Endothelial cell of umbilical vein (primary cell): Measurements from ENCODE around the gene TUSC2. TPM values are rescaled to one million over a fixed set of nuclear protein-coding genes. Genes with fewer than 3 reads are reported as not detected.

Experiments used
- BruUV-seq: library from RNA; stranded (reverse); fragments of 400-500 nt; replicated peaks from 2 replicates; lab custom pipeline; 2021; lab: Mats Ljungman, UMichigan
- CTCF ChIA-PET: fragments of 300-600, 350-600 bp; sonication (Branson Sonifier 250); formaldehyde crosslinking; loops from one replicate; lab custom pipeline; 2021; ENCODE audit warnings: antibody characterized with exemption, inconsistent platforms; lab: Charles Lee
- POLR2A ChIA-PET: fragments of 300-600, 350-600 bp; sonication (Branson Sonifier 250); formaldehyde crosslinking; loops from one replicate; lab custom pipeline; 2021; ENCODE audit warnings: antibody characterized with exemption, inconsistent platforms; lab: Charles Lee
- DNase-seq: peaks from one replicate; pipeline ENCODE4 v3.0.0-alpha.2; 2011; ENCODE audit warnings: low read depth, low spot score
- FAIRE-seq: peaks from 2 replicates; lab custom pipeline; 2011; peaks lifted over from hg19 to GRCh38; lab: Jason Lieb, UNC
- H2AFZ ChIP-seq: 2 replicates; pipeline ENCODE4 v1.6.0; 2012; ENCODE audit warnings: low read depth, low read length, control low read depth, inconsistent platforms
- H3K27ac ChIP-seq: 2 replicates; pipeline ENCODE4 v1.5.1; 2011; ENCODE audit warnings: low read depth, mild to moderate bottlenecking, control low read depth, low read length, moderate library complexity; ENCODE audit not compliant: insufficient read depth
- H3K27me3 ChIP-seq, 2 experiments: 2 replicates each; pipeline versions ENCODE4 v1.6.0 to v1.6.1; 2011; ENCODE audit warnings: low read length in 2 of 2, mixed read lengths in 1 of 2; ENCODE audit not compliant: control insufficient read depth in 2 of 2, insufficient read depth in 2 of 2
- H3K36me3 ChIP-seq, 2 experiments: 2 replicates in 1 of 2; 3 replicates in 1 of 2; pipeline ENCODE4 v1.5.1; 2011; ENCODE audit warnings: low read length in 2 of 2, mild to moderate bottlenecking in 1 of 2, moderate library complexity in 1 of 2; ENCODE audit not compliant: control insufficient read depth in 2 of 2, insufficient read depth in 2 of 2; ENCODE audit errors: extremely low read depth in 1 of 2
- H3K4me1 ChIP-seq: 3 replicates; pipeline ENCODE4 v1.5.1; 2011; ENCODE audit warnings: mild to moderate bottlenecking, low read length; ENCODE audit not compliant: control insufficient read depth, insufficient read depth; ENCODE audit errors: extremely low read depth
- H3K4me2 ChIP-seq: 2 replicates; pipeline ENCODE4 v1.6.1; 2011; ENCODE audit warnings: low read length, control low read depth, mixed read lengths; ENCODE audit not compliant: insufficient read depth
- H3K4me3 ChIP-seq, 3 experiments: fragments of 200-600 bp in 1 of 3; sonication (generic), shearing (Covaris generic) in 1 of 3; replicated peaks in 1 of 3; 2 replicates each; pipeline ENCODE4 v1.5.1; 2011 to 2016; ENCODE audit warnings: control low read depth in 3 of 3, low read length in 3 of 3, mild to moderate bottlenecking in 2 of 3, inconsistent platforms in 1 of 3, low read depth in 1 of 3, moderate library complexity in 1 of 3; ENCODE audit not compliant: insufficient read depth in 1 of 3
- H3K79me2 ChIP-seq: 2 replicates; pipeline ENCODE4 v1.6.0; 2012; ENCODE audit warnings: low read length, inconsistent platforms; ENCODE audit not compliant: control insufficient read depth, insufficient read depth
- H3K9ac ChIP-seq: replicated peaks from 2 replicates; pipeline ENCODE3; 2011; ENCODE audit warnings: low read length, control low read depth; ENCODE audit not compliant: insufficient read depth; ENCODE audit errors: extremely low read depth
- H3K9me1 ChIP-seq: replicated peaks from 3 replicates; pipeline ENCODE4 v1.6.0; 2011; ENCODE audit warnings: mild to moderate bottlenecking, low read length; ENCODE audit not compliant: control insufficient read depth, insufficient read depth; ENCODE audit errors: extremely low read depth
- H3K9me3 ChIP-seq: replicated peaks from 2 replicates; pipeline ENCODE4 v1.5.1; 2012; ENCODE audit warnings: low read length, inconsistent platforms; ENCODE audit not compliant: control insufficient read depth, insufficient read depth
- H4K20me1 ChIP-seq: replicated peaks from 2 replicates; pipeline ENCODE3; 2011; ENCODE audit warnings: mild to moderate bottlenecking, low read length; ENCODE audit not compliant: control insufficient read depth, insufficient read depth; ENCODE audit errors: extremely low read depth
- CTCF ChIP-seq, 2 donors: IDR thresholded peaks; 1 replicate in 1 of 2; 2 replicates in 1 of 2; pipeline ENCODE4 v1.5.1; 2011; ENCODE audit warnings: low read length in 2 of 2, mild to moderate bottlenecking in 2 of 2, moderate library complexity in 2 of 2, control low read depth in 1 of 2, inconsistent platforms in 1 of 2, low read depth in 1 of 2; ENCODE audit not compliant: insufficient read depth in 1 of 2; ENCODE audit errors: extremely low read depth in 1 of 2
- EZH2 ChIP-seq: IDR thresholded peaks from 2 replicates; pipeline ENCODE4 v1.6.1; 2012; ENCODE audit warnings: borderline replicate concordance, low read depth, mild to moderate bottlenecking, moderate library complexity, low read length, inconsistent platforms; ENCODE audit not compliant: severe bottlenecking
- FOS ChIP-seq: IDR thresholded peaks from 2 replicates; pipeline ENCODE4 v1.6.1; 2011; ENCODE audit warnings: mild to moderate bottlenecking, low read length, moderate library complexity, borderline replicate concordance; ENCODE audit not compliant: insufficient read depth
- MYC ChIP-seq: IDR thresholded peaks from one replicate; pipeline ENCODE4 v1.6.1; 2011; ENCODE audit warnings: mild to moderate bottlenecking, low read depth, low read length
- POLR2AphosphoS5 ChIP-seq: IDR thresholded peaks from 2 replicates; pipeline ENCODE4 v1.6.1; 2012; ENCODE audit warnings: low read depth, mild to moderate bottlenecking, control low read depth, low read length, moderate library complexity; ENCODE audit not compliant: insufficient read depth
- dilution Hi-C: fragments of 300-500 bp; cut with MboI; formaldehyde crosslinking; loops from one replicate; pipeline ENCODE4 v1.15.0; 2019; ENCODE audit warnings: low sequenced_read_pairs; ENCODE audit not compliant: extremely low pct_ligation_motif_present
- intact Hi-C: fragments of 100-400 bp; cut with micrococcal nuclease; formaldehyde crosslinking; loops from one replicate; pipeline ENCODE4 v1.10.0; 2022
- polyA plus RNA-seq, 4 experiments: library from polyadenylated mRNA; depleted of rRNA in 3 of 4; stranded (reverse) in 3 of 4; unstranded in 1 of 4; fragments of >200 nt; gene quantifications; 2 replicates each; pipeline versions ENCODE4 v1.2.1 to v1.2.3, GENCODE V29; 2011 to 2012; ENCODE audit warnings: missing spikeins in 1 of 4
- total RNA-seq: library from RNA; stranded (reverse); gene quantifications from 2 replicates; pipeline ENCODE4 v1.2.3, GENCODE V29; 2021

The TUSC2 gene
- total and polyA plus RNA-seq, 2 donors (not counting 3 experiments of a cell fraction or from before 2014, with no cell fraction given) = 30.0 to 89.0 TPM

- Histone ChIP-seq H4K20me1 (no peaks in the 10 kb centered on the region), H3K4me1 (peaks cover 63% of the 10 kb centered on the region), H2AFZ (no peak overlapping the region), H3K9me1 (no peaks in the 10 kb centered on the region), H3K27ac (peak overlapping the region; percentile 99), H3K9me3 (no peaks in the 10 kb centered on the region), H3K4me3 (peak overlapping the region; percentile 65 to 89 (median 89)), H3K9ac (peak overlapping the region; percentile 89), H3K27me3 (no peaks in the 10 kb centered on the region), H3K36me3 (peaks cover 11 to 40% of the 10 kb centered on the region in 2 experiments), H3K79me2 (peaks cover 49% of the 10 kb centered on the region), H3K4me2 (peak overlapping the region; percentile 75)
- DNase-seq (peak; percentile 91), FAIRE-seq (peak; percentile 97)
- intact Hi-C loops = loop anchor here (1.0 to 2.0 kb wide), 2 partner anchors 29 to 155 kb away; partner anchors contain the start of gene IFRD2
- dilution Hi-C loops = no loop called here
- TF ChIP-seq CTCF (IDR thresholded peaks at IDR 0.05; ENCODE audit: extremely low read depth in 1 of 2, insufficient read depth in 1 of 2, low read depth in 1 of 2, low read length in 2 of 2) (peak; percentile 41 to 82), POLR2AphosphoS5 (peak; percentile 81), EZH2 (no peak), MYC (no peak), FOS (no peak)
- ChIA-PET CTCF (interaction anchor here (0.5 to 4.3 kb wide), 14 partner anchors 13 to 1360 kb away, joined by 3 to 36 read pairs (median 3); partner anchors contain the start of genes CYB561D2, HYAL3, NAA80 and NPRL2), POLR2A (interaction anchor here (0.6 to 5.1 kb wide), 2 partner anchors 14 to 63 kb away, joined by 3 to 38 read pairs; no protein-coding TSS in a partner anchor)
- no TSS peak for BruUV-seq
These were observed 6.5 kb downstream of the TUSC2 start for GRCh38 chr3:50321336-50322114.
